K562 (cell line): ENCODE measurements around the gene ARMC9. TPM values are rescaled to one million over a fixed set of nuclear protein-coding genes. Genes with fewer than 3 reads are reported as not detected.
A peak's percentile ranks its signal among the peaks of the same experiment; 100 is the strongest.

ENCODE experiments used
- BCL6 ChIP-seq: fragments of 250-450 bp; sonication (Bioruptor Pico); IDR thresholded peaks from 2 replicates; pipeline ENCODE4 v1.4.0; 2020
- CBX2 ChIP-seq: fragments of 200-600 bp; sonication (generic); IDR thresholded peaks from one replicate; pipeline ENCODE4 v1.6.1; 2012; ENCODE audit warnings: mild to moderate bottlenecking, low read length, inconsistent platforms; ENCODE audit not compliant: insufficient read depth, poor library complexity, severe bottlenecking
- EGR1 ChIP-seq: fragments of 450-650 bp; conservative IDR thresholded peaks from 2 replicates; pipeline ENCODE4 v1.6.1; 2017; ENCODE audit warnings: mild to moderate bottlenecking
- FOSL1 ChIP-seq: fragments of 200-800 bp; sonication (Bioruptor generic); conservative IDR thresholded peaks from 2 replicates; pipeline ENCODE4 v1.6.1; 2016; ENCODE audit warnings: missing genetic modification characterization, missing compliant biosample characterization
- HMG20B ChIP-seq: fragments of 250-450 bp; sonication (Bioruptor Pico); IDR thresholded peaks from 2 replicates; pipeline ENCODE4 v1.5.0; 2021; ENCODE audit warnings: mild to moderate bottlenecking
- PRPF4 ChIP-seq: fragments of 200-400 bp; formaldehyde crosslinking; IDR thresholded peaks from one replicate; pipeline ENCODE4 v1.6.1; 2017; ENCODE audit warnings: low read length, low read depth, mild to moderate bottlenecking; ENCODE audit not compliant: insufficient read depth, poor library complexity, severe bottlenecking
- RB1 ChIP-seq: fragments of 450-650 bp; IDR thresholded peaks from 2 replicates; pipeline ENCODE4 v1.6.1; 2017; ENCODE audit warnings: low read depth, mild to moderate bottlenecking
- TBP ChIP-seq: optimal IDR thresholded peaks from 2 replicates; pipeline ENCODE3; 2011; ENCODE audit warnings: low read depth, low read length, improper control_type of control experiment
- USF1 ChIP-seq: sonication (generic); formaldehyde crosslinking; IDR thresholded peaks from 2 replicates; pipeline ENCODE4 v1.9.0; 2022; ENCODE audit warnings: mild to moderate bottlenecking, missing genetic modification reagents
- ZNF347 ChIP-seq: fragments of 450-650 bp; formaldehyde crosslinking; IDR thresholded peaks from 2 replicates; pipeline ENCODE4 v1.4.0; 2020; ENCODE audit warnings: low read depth, mild to moderate bottlenecking, moderate library complexity
- ZNF436 ChIP-seq: fragments of 250-450, 450-650 bp; sonication (Bioruptor Pico); formaldehyde crosslinking; IDR thresholded peaks from 2 replicates; pipeline ENCODE4 v1.7.0; 2020; ENCODE audit warnings: mild to moderate bottlenecking
- ZNF518B ChIP-seq: fragments of 250-450 bp; sonication (Bioruptor Pico); IDR thresholded peaks from 2 replicates; pipeline ENCODE4 v1.5.0; 2021; ENCODE audit warnings: mild to moderate bottlenecking, moderate library complexity
- polyA plus RNA-seq, 8 experiments: library from polyadenylated mRNA; depleted of rRNA in 4 of 8; stranded (reverse) in 5 of 8; unstranded in 3 of 8; fragments of >200 nt; fragmentation: Nextera tagmentation in 2 of 8; fragmentation: Illumina TruSeq in 1 of 8; extraction: Ambion mirVana in 2 of 8; extraction: Trizol in 1 of 8; gene quantifications; 2 replicates each; pipeline versions ENCODE4 v1.2.1 to v1.2.3, GENCODE V29; 2011 to 2014; ENCODE audit warnings: inconsistent platforms in 1 of 8, missing spikeins in 1 of 8
- total RNA-seq, 7 experiments: library from RNA; depleted of rRNA in 6 of 7; stranded (reverse); fragments of >200 nt in 6 of 7; fragmentation: Illumina TruSeq in 2 of 7; extraction: Trizol in 2 of 7; gene quantifications; 2 replicates each; pipeline versions ENCODE4 v1.2.1 to v1.2.3, GENCODE V29; 2011 to 2021; ENCODE audit warnings: low replicate concordance in 1 of 7

ARMC9 gene
- total and polyA plus RNA-seq, 9 of the 15 experiments (the other 6 are each of a cell fraction or from before 2014, with no cell fraction given) = 0.36 to 2.3 (median 1.1) TPM

GRCh38 chr2:231198291-231199173 lies at the start of gene ARMC9 (continued):
- TF ChIP-seq FOSL1 (tag) (no peak), RB1 (0 out of 2 replicates have a peak, but pooled peaks have one; percentile 35), USF1 (CRISPR knock-in tag) (peak; percentile 95), EGR1 (peak; percentile 64), BCL6 (CRISPR knock-in tag) (no peak), CBX2 (no peak), HMG20B (CRISPR knock-in tag) (no peak), ZNF518B (CRISPR knock-in tag) (no peak), ZNF347 (no peak), TBP (no peak), ZNF436 (CRISPR knock-in tag) (no peak), PRPF4 (no peak)
